Posterior cingulate gyrus (tissue), 11 donors: ENCODE results near the gene HDAC7.
"Not testable (repeated sequence)": the region's sequence is repeated elsewhere in the genome, so short reads cannot be mapped to it uniquely, and the experiment has no call there.

Experiments used
- DNase-seq, 10 donors: peaks; one replicate each; pipeline versions ENCODE4 v3.0.0 to v3.0.0-alpha.2; 2020 to 2021; ENCODE audit warnings: mixed read lengths in 3 of 10
- intact Hi-C: fragments of 100-400 bp; cut with DNase I; formaldehyde crosslinking; loops from one replicate; pipeline ENCODE4 v1.15.1; 2023

Gene HDAC7

DNA sequence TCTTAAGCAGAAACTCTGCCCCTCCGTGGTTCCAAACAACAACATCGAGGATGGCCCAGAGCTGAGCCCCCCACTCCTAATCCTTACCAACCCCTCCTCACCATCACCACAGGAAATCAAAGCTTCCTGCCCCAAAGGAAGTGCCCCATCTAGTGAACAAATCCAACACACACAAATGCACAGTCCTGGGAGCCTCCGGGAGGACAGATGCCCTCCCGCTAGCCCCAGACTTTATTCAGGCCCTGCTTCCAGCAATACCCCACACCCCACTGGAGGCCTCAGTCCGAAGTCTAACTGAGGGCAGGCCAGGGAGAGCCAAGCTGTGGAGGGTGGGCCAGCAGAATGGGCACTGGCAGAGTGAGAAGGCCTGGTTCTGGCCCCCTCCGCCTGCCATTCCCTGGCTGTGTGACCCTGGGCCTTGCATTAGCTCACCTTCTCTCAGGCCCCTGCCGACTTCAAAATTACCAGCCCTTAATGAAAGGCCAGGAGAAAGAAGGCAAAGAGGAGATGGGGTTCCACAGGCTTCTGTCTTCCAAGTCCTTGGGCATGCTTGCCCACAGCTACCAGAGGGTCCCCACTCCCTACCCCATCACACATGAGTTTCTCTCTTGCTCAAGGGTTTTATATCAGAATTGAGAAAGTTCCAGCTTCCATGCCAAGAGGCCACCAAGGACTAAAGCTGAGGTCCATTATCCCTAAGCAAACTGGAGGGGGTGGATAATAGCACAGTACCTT is 2.3 kb downstream of the HDAC7 start:
- intact Hi-C loops: no loop called here
- DNase-seq: peak in 1 of 10 donors; percentile 67

- intact Hi-C loops: no loop called here
- DNase-seq: peak in 1 of 10 donors; percentile 67
These were observed 3.1 kb downstream of the HDAC7 start for GRCh38 chr12:47816403-47817271.

DNA sequence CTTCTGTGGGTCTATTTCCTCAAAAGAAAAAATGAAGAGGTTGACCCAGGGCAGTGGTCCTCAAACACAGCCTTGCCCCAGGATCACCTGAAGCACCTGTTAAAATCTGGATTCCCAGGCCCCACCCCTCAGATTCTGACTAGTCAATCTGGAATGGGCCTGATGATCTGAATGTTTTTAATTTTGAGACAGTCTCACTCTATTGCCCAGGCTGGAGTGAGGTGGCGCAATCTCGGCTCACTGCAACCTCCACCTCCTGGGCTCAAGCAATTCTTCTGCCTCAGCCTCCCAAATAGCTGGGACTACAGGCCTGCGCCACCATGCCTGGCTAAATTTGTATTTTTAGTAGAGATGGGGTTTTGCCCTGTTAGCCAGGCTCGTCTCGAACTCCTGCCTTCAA is 4.3 kb downstream of the HDAC7 start:
- DNase-seq, intact Hi-C loops: not testable (repeated sequence)

DNA sequence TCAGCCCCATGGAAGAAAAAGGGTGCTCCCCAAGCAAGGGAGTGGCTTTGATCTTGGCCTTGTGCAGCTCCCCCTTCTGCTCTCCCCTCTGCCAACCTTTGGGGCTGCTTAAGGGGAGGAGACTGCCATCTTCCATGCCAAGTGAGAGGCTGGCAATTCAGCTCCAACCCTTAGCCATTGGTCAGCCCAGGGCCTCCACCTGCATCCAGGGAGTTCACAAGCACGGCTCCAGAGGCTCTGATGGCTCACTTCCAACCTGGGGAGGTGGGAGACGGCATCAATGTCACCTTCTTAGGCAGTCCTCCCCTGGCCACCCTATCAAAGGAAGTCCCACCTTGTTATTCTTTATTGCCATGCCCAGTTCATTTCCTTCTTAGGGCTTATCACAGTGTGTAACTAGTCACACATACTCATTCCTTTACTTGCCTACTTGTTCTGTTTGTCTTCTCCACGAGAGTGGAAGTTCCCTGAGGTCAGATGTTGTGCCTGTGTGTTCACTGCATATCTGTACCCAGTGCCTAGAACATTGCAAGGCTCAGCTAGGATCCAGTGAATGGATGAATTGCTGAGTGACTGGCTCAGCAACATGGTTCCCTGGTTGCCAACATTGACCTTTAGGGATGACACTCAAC is 5.0 kb downstream of the HDAC7 start:
- peak in 2 of 10 donors; percentile 52 to 57 for DNase-seq
- intact Hi-C loops: no loop called here

GRCh38 chr12:47813511-47814196 is 6.0 kb downstream of the HDAC7 start:
- intact Hi-C loops: no loop called here
- peak in 2 of 10 donors; percentile 66 to 72 for DNase-seq

- intact Hi-C loops: no loop called here
- DNase-seq: peak; percentile 48 to 94 (median 69)
These were observed 6.7 kb downstream of the HDAC7 start for GRCh38 chr12:47812797-47813510.

GRCh38 chr12:47811581-47812484 is 7.9 kb downstream of the HDAC7 start:
- intact Hi-C loops: no loop called here
- peak in 3 of 10 donors; percentile 61 to 85 (median 63) for DNase-seq

- peak in 2 of 10 donors; percentile 32 to 48 for DNase-seq
- intact Hi-C loops: no loop called here
These were observed 8.7 kb downstream of the HDAC7 start for GRCh38 chr12:47811072-47811396.

GRCh38 chr12:47809518-47809917 is 10.2 kb downstream of the HDAC7 start:
- intact Hi-C loops: not testable (repeated sequence)
- peak in 3 of 10 donors; percentile 5 to 18 (median 18) for DNase-seq

DNA sequence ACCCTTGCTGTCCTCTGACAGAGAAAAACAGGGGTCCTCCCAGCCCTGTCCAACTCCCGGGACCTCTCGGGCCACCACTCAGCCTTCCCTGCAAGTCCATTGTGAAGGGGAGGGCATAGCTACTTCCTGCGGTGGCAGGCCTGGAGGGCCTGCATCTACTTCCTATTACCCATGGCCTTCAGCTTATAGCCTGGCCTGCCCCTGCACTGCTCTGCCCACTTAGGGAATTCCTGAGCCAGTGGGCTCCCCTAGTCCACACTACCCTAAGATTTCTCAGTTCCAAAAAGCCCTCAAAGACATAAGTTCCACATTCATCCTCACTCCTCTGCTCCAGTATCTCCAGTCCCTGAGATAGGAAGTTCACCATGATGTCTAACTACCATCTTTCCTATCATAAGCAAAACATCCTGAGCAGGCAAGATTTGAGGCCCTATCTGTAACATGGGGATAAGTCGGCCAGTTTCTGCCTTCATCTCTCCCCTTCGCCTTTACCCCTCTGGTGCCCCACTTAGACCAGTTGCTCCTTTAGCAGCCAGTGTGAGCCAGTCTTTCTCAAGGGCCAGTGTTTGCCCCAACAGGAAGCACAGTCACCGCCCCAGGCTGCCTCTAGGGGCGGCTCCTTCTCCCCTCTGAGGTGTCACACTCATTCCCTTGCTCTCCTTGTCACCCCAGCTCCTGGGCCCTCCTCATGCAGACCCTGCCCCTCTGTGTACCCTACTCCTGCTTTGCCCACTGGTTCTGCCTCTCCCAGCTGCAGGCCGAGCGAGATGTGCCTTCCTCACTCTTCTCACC is 10.9 kb downstream of the HDAC7 start:
- intact Hi-C loops: no loop called here
- peak in 4 of 10 donors; percentile 6 to 66 (median 32) for DNase-seq

- peak in 6 of 10 donors; percentile 35 to 88 (median 71) for DNase-seq
- intact Hi-C loops: no loop called here
These were observed 11.7 kb downstream of the HDAC7 start for GRCh38 chr12:47808050-47808449.

- intact Hi-C loops: no loop called here
These were observed 12.4 kb downstream of the HDAC7 start for GRCh38 chr12:47807338-47807737.

GRCh38 chr12:47805417-47805816 is 14.3 kb downstream of the HDAC7 start:
- intact Hi-C loops: no loop called here
- DNase-seq: peak in 2 of 10 donors; percentile 18 to 39

More at GRCh38 chr12:47807338-47807737, 12.4 kb downstream of the HDAC7 start:
- peak in 4 of 10 donors; percentile 15 to 39 (median 28) for DNase-seq

DNA sequence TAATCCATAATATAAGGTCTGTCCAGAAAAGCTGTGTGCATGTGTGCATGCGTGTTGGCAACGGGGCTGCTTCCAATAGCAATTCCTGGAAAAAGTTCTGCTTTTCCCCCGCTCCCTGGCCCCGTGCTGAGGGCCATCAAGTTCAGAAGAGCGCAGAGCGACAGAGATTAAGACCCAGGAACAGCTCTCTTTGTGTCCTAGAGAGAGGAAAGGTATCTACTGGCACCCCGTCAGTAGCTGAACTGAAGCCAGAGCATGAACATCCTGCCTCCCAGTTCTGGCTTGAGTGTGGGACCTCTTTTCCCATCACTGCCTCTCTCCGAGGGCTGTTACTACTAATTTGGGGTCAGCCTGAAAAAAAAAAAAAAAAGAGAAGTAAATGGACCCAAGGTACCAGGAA is 15.5 kb downstream of the HDAC7 start:
- intact Hi-C loops: no loop called here
- DNase-seq: no peak

DNA sequence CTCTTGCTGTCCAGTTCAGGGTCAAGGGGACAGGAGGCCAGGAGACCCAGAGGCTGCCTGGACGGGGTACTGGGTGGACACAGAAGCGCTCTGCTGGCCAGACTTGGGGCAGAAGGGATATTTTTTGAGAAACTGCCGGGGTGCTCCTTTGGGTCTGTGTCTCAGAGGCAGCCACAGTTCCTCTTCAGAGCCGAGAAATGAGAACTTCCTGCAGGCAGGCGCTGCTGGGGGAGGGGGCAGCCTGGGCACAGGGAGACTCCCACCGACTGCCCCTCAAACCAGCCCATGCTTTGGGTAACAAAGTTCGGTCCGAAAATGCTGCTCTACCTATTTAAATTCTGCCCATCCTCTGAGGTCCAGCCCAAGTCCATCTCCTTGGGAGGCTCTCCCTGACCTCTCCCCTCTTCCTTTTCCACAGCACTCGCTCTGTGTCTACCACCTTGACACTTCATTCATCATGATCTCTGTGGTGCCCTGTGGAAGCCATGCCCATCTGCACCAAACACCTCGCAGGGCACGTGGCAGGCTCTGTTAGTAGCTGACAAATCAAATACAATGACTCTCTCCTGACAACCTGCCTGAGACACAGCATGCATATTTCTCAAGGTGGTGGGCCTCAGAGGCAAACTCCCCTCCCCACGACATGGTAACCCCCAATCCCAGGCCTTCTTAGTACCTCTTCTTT is 16.4 kb downstream of the HDAC7 start:
- peak in 1 of 10 donors; percentile 27 for DNase-seq
- intact Hi-C loops: no loop called here

- peak in 1 of 10 donors; percentile 42 for DNase-seq
- intact Hi-C loops: no loop called here
These were observed 17.4 kb downstream of the HDAC7 start for GRCh38 chr12:47802312-47802711.

GRCh38 chr12:47801904-47802246 is 17.8 kb downstream of the HDAC7 start:
- intact Hi-C loops: no loop called here
- DNase-seq: peak in 1 of 10 donors; percentile 24
